Endothelial cell of umbilical vein (primary cell): ENCODE measurements around the gene FAM120A. TPM values are rescaled to one million over a fixed set of nuclear protein-coding genes. Genes with fewer than 3 reads are reported as not detected.

Experiments
- BruUV-seq: library from RNA; stranded (reverse); fragments of 400-500 nt; replicated peaks from 2 replicates; lab custom pipeline; 2021; lab: Mats Ljungman, UMichigan
- CTCF ChIA-PET: fragments of 300-600, 350-600 bp; sonication (Branson Sonifier 250); formaldehyde crosslinking; loops from one replicate; lab custom pipeline; 2021; ENCODE audit warnings: antibody characterized with exemption, inconsistent platforms; lab: Charles Lee
- POLR2A ChIA-PET: fragments of 300-600, 350-600 bp; sonication (Branson Sonifier 250); formaldehyde crosslinking; loops from one replicate; lab custom pipeline; 2021; ENCODE audit warnings: antibody characterized with exemption, inconsistent platforms; lab: Charles Lee
- DNase-seq: peaks from one replicate; pipeline ENCODE4 v3.0.0-alpha.2; 2011; ENCODE audit warnings: low read depth, low spot score
- FAIRE-seq: peaks from 2 replicates; lab custom pipeline; 2011; peaks lifted over from hg19 to GRCh38; lab: Jason Lieb, UNC
- H2AFZ ChIP-seq: 2 replicates; pipeline ENCODE4 v1.6.0; 2012; ENCODE audit warnings: low read depth, low read length, control low read depth, inconsistent platforms
- H3K27ac ChIP-seq: 2 replicates; pipeline ENCODE4 v1.5.1; 2011; ENCODE audit warnings: low read depth, mild to moderate bottlenecking, control low read depth, low read length, moderate library complexity; ENCODE audit not compliant: insufficient read depth
- H3K27me3 ChIP-seq, 2 experiments: 2 replicates each; pipeline versions ENCODE4 v1.6.0 to v1.6.1; 2011; ENCODE audit warnings: low read length in 2 of 2, mixed read lengths in 1 of 2; ENCODE audit not compliant: control insufficient read depth in 2 of 2, insufficient read depth in 2 of 2
- H3K36me3 ChIP-seq, 2 experiments: 2 replicates in 1 of 2; 3 replicates in 1 of 2; pipeline ENCODE4 v1.5.1; 2011; ENCODE audit warnings: low read length in 2 of 2, mild to moderate bottlenecking in 1 of 2, moderate library complexity in 1 of 2; ENCODE audit not compliant: control insufficient read depth in 2 of 2, insufficient read depth in 2 of 2; ENCODE audit errors: extremely low read depth in 1 of 2
- H3K4me1 ChIP-seq: 3 replicates; pipeline ENCODE4 v1.5.1; 2011; ENCODE audit warnings: mild to moderate bottlenecking, low read length; ENCODE audit not compliant: control insufficient read depth, insufficient read depth; ENCODE audit errors: extremely low read depth
- H3K4me2 ChIP-seq: 2 replicates; pipeline ENCODE4 v1.6.1; 2011; ENCODE audit warnings: low read length, control low read depth, mixed read lengths; ENCODE audit not compliant: insufficient read depth
- H3K4me3 ChIP-seq, 3 experiments: fragments of 200-600 bp in 1 of 3; sonication (generic), shearing (Covaris generic) in 1 of 3; replicated peaks in 1 of 3; 2 replicates each; pipeline ENCODE4 v1.5.1; 2011 to 2016; ENCODE audit warnings: control low read depth in 3 of 3, low read length in 3 of 3, mild to moderate bottlenecking in 2 of 3, inconsistent platforms in 1 of 3, low read depth in 1 of 3, moderate library complexity in 1 of 3; ENCODE audit not compliant: insufficient read depth in 1 of 3
- H3K79me2 ChIP-seq: 2 replicates; pipeline ENCODE4 v1.6.0; 2012; ENCODE audit warnings: low read length, inconsistent platforms; ENCODE audit not compliant: control insufficient read depth, insufficient read depth
- H3K9ac ChIP-seq: replicated peaks from 2 replicates; pipeline ENCODE3; 2011; ENCODE audit warnings: low read length, control low read depth; ENCODE audit not compliant: insufficient read depth; ENCODE audit errors: extremely low read depth
- H3K9me1 ChIP-seq: replicated peaks from 3 replicates; pipeline ENCODE4 v1.6.0; 2011; ENCODE audit warnings: mild to moderate bottlenecking, low read length; ENCODE audit not compliant: control insufficient read depth, insufficient read depth; ENCODE audit errors: extremely low read depth
- H3K9me3 ChIP-seq: replicated peaks from 2 replicates; pipeline ENCODE4 v1.5.1; 2012; ENCODE audit warnings: low read length, inconsistent platforms; ENCODE audit not compliant: control insufficient read depth, insufficient read depth
- H4K20me1 ChIP-seq: replicated peaks from 2 replicates; pipeline ENCODE3; 2011; ENCODE audit warnings: mild to moderate bottlenecking, low read length; ENCODE audit not compliant: control insufficient read depth, insufficient read depth; ENCODE audit errors: extremely low read depth
- EZH2 ChIP-seq: IDR thresholded peaks from 2 replicates; pipeline ENCODE4 v1.6.1; 2012; ENCODE audit warnings: borderline replicate concordance, low read depth, mild to moderate bottlenecking, moderate library complexity, low read length, inconsistent platforms; ENCODE audit not compliant: severe bottlenecking
- FOS ChIP-seq: IDR thresholded peaks from 2 replicates; pipeline ENCODE4 v1.6.1; 2011; ENCODE audit warnings: mild to moderate bottlenecking, low read length, moderate library complexity, borderline replicate concordance; ENCODE audit not compliant: insufficient read depth
- GATA2 ChIP-seq: IDR thresholded peaks from 2 replicates; pipeline ENCODE4 v1.7.0; 2011; ENCODE audit warnings: low read depth, mild to moderate bottlenecking, moderate library complexity, mixed read lengths, low read length; ENCODE audit not compliant: insufficient read length, insufficient read depth
- JUN ChIP-seq: IDR thresholded peaks from 2 replicates; pipeline ENCODE4 v1.6.1; 2011; ENCODE audit warnings: borderline replicate concordance, low read depth; ENCODE audit not compliant: insufficient read length, insufficient read depth
- MYC ChIP-seq: IDR thresholded peaks from one replicate; pipeline ENCODE4 v1.6.1; 2011; ENCODE audit warnings: mild to moderate bottlenecking, low read depth, low read length
- POLR2A ChIP-seq: IDR thresholded peaks from 2 replicates; pipeline ENCODE4 v1.6.1; 2012; ENCODE audit warnings: low read depth, mild to moderate bottlenecking, control low read depth, low read length
- POLR2AphosphoS5 ChIP-seq: IDR thresholded peaks from 2 replicates; pipeline ENCODE4 v1.6.1; 2012; ENCODE audit warnings: low read depth, mild to moderate bottlenecking, control low read depth, low read length, moderate library complexity; ENCODE audit not compliant: insufficient read depth
- dilution Hi-C: fragments of 300-500 bp; cut with MboI; formaldehyde crosslinking; loops from one replicate; pipeline ENCODE4 v1.15.0; 2019; ENCODE audit warnings: low sequenced_read_pairs; ENCODE audit not compliant: extremely low pct_ligation_motif_present
- intact Hi-C: fragments of 100-400 bp; cut with micrococcal nuclease; formaldehyde crosslinking; loops from one replicate; pipeline ENCODE4 v1.10.0; 2022
- polyA plus RNA-seq, 4 experiments: library from polyadenylated mRNA; depleted of rRNA in 3 of 4; stranded (reverse) in 3 of 4; unstranded in 1 of 4; fragments of >200 nt; gene quantifications; 2 replicates each; pipeline versions ENCODE4 v1.2.1 to v1.2.3, GENCODE V29; 2011 to 2012; ENCODE audit warnings: missing spikeins in 1 of 4
- total RNA-seq: library from RNA; stranded (reverse); gene quantifications from 2 replicates; pipeline ENCODE4 v1.2.3, GENCODE V29; 2021
- TF ChIP-seq, protein P1 (sequence below): IDR thresholded peaks from 2 replicates; pipeline ENCODE4 v1.6.1; 2011; ENCODE audit not compliant: insufficient read depth, insufficient read length
- TF ChIP-seq, protein P2 (sequence below), 2 donors: IDR thresholded peaks; 1 replicate in 1 of 2; 2 replicates in 1 of 2; pipeline ENCODE4 v1.5.1; 2011; ENCODE audit warnings: low read length in 2 of 2, mild to moderate bottlenecking in 2 of 2, moderate library complexity in 2 of 2, control low read depth in 1 of 2, inconsistent platforms in 1 of 2, low read depth in 1 of 2; ENCODE audit not compliant: insufficient read depth in 1 of 2; ENCODE audit errors: extremely low read depth in 1 of 2

FAM120A gene
- total and polyA plus RNA-seq, 2 donors (not counting 3 experiments of a cell fraction or from before 2014, with no cell fraction given): 66.8 to 126 TPM

- no peaks in the 10 kb centered on the region for H3K79me2 ChIP-seq
- BruUV-seq: no TSS peak
- ChIA-PET POLR2A (no interaction called here), CTCF (no interaction called here)
- H3K9me3 ChIP-seq: no peaks in the 10 kb centered on the region
- TF ChIP-seq, protein P1, sequence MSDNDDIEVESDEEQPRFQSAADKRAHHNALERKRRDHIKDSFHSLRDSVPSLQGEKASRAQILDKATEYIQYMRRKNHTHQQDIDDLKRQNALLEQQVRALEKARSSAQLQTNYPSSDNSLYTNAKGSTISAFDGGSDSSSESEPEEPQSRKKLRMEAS: no peak
- TF ChIP-seq EZH2 (no peak), FOS (no peak), MYC (no peak), JUN (no peak), POLR2A (no peak), POLR2AphosphoS5 (no peak), GATA2 (no peak)
- TF ChIP-seq, protein P2, sequence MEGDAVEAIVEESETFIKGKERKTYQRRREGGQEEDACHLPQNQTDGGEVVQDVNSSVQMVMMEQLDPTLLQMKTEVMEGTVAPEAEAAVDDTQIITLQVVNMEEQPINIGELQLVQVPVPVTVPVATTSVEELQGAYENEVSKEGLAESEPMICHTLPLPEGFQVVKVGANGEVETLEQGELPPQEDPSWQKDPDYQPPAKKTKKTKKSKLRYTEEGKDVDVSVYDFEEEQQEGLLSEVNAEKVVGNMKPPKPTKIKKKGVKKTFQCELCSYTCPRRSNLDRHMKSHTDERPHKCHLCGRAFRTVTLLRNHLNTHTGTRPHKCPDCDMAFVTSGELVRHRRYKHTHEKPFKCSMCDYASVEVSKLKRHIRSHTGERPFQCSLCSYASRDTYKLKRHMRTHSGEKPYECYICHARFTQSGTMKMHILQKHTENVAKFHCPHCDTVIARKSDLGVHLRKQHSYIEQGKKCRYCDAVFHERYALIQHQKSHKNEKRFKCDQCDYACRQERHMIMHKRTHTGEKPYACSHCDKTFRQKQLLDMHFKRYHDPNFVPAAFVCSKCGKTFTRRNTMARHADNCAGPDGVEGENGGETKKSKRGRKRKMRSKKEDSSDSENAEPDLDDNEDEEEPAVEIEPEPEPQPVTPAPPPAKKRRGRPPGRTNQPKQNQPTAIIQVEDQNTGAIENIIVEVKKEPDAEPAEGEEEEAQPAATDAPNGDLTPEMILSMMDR (IDR thresholded peaks at IDR 0.05; ENCODE audit: extremely low read depth in 1 of 2, insufficient read depth in 1 of 2, low read depth in 1 of 2, low read length in 2 of 2): no peak
- intact Hi-C loops: no loop called here
- no peaks in the 10 kb centered on the region for H3K9me1 ChIP-seq
- no peak overlapping the region for H3K27ac ChIP-seq
- dilution Hi-C loops: no loop called here
- no peak overlapping the region for H3K4me3 ChIP-seq
- no peak overlapping the region for H2AFZ ChIP-seq
- DNase-seq (no peak), FAIRE-seq (no peak)
- H3K4me1 ChIP-seq: no peaks in the 10 kb centered on the region
- no peaks in the 10 kb centered on the region for H4K20me1 ChIP-seq
- no peaks in the 10 kb centered on the region for H3K36me3 ChIP-seq
- H3K27me3 ChIP-seq: peaks cover 0 to 4% of the 10 kb centered on the region in 2 experiments
- no peak overlapping the region for H3K4me2 ChIP-seq
- H3K9ac ChIP-seq: no peak overlapping the region
Measured at GRCh38 chr9:93413530-93413929, 38.0 kb upstream of the FAM120A start.
